ENCODE results near the gene PRIMA1. TPM values are rescaled to one million over a fixed set of nuclear protein-coding genes. Genes with fewer than 3 reads are reported as not detected.
A peak's percentile ranks its signal among the peaks of the same experiment; 100 is the strongest.

The PRIMA1 gene
- total and polyA plus RNA-seq, 4 donors: 0.22 to 0.78 (median 0.53) TPM

GRCh38 chr14:93714605-93715004, 73.7 kb downstream of the PRIMA1 start:
- DNase-seq: no peak
- Histone ChIP-seq H3K36me3 (ENCODE audit: control insufficient read depth in 4 of 4, insufficient read depth in 4 of 4, low read length in 4 of 4) (no peaks in the 10 kb centered on the region), H3K4me1 (ENCODE audit: control insufficient read depth in 5 of 5, insufficient read depth in 5 of 5, low read length in 5 of 5) (no peaks in the 10 kb centered on the region), H3K27me3 (ENCODE audit: control insufficient read depth in 3 of 3, insufficient read depth in 3 of 3, low read length in 2 of 3) (no peaks in the 10 kb centered on the region), H3K4me3 (no peak overlapping the region), H3K27ac (ENCODE audit: low read depth in 1 of 2, low read length in 1 of 2) (no peak overlapping the region), H3K9me3 (ENCODE audit: control insufficient read depth in 4 of 4, insufficient read depth in 3 of 4, low read length in 3 of 4) (no peaks in the 10 kb centered on the region), H3K9ac (ENCODE audit: insufficient read depth in 1 of 2, low read length in 2 of 2) (no peak overlapping the region)
- WGBS, 2 donors: 76 to 85% methylated on average over 7 of the region's 7 CpGs
- TF ChIP-seq, protein P1, sequence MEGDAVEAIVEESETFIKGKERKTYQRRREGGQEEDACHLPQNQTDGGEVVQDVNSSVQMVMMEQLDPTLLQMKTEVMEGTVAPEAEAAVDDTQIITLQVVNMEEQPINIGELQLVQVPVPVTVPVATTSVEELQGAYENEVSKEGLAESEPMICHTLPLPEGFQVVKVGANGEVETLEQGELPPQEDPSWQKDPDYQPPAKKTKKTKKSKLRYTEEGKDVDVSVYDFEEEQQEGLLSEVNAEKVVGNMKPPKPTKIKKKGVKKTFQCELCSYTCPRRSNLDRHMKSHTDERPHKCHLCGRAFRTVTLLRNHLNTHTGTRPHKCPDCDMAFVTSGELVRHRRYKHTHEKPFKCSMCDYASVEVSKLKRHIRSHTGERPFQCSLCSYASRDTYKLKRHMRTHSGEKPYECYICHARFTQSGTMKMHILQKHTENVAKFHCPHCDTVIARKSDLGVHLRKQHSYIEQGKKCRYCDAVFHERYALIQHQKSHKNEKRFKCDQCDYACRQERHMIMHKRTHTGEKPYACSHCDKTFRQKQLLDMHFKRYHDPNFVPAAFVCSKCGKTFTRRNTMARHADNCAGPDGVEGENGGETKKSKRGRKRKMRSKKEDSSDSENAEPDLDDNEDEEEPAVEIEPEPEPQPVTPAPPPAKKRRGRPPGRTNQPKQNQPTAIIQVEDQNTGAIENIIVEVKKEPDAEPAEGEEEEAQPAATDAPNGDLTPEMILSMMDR (IDR thresholded peaks at IDR 0.05; ENCODE audit: control extremely low read depth, extremely low read depth): no peak
- no peak for ATAC-seq (ENCODE audit: insufficient read depth, low FRiP score)

DNA sequence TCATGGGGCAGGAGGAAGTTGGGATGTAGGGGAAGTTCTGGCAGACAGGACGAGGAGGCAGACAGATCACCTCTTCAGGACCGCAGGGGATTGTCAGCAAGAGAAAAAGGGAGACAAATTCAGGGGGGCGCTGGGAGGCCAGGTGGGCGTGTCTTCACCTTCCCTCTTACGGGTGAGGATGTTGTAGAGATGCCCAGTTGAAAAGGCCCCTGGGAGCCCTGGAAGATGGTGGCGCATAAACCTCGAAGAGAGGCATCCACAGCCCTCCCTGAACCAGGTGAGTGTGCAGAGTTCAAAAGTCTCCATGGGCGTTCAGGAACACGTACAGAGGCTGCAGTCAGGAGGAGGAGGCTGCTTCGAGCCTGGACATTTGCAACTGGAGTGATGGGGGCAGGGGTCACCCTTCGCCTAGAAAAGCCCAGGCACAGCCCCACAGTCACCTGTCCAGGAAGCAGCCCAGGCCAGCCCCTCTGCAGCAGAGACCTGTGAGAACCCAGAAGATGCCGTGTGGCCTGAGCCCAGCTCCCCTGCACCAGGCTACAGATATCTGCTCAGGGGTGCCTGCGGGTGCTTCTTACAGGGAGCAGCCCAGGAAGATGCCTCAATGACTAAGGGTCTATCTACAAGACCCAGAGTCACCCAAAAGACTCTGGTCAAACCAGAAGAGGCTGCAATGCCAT, 74.4 kb downstream of the PRIMA1 start:
- Histone ChIP-seq H3K9me3 (ENCODE audit: control insufficient read depth in 4 of 4, insufficient read depth in 3 of 4, low read length in 3 of 4) (no peaks in the 10 kb centered on the region), H3K27me3 (ENCODE audit: control insufficient read depth in 3 of 3, insufficient read depth in 3 of 3, low read length in 2 of 3) (no peaks in the 10 kb centered on the region), H3K9ac (ENCODE audit: insufficient read depth in 1 of 2, low read length in 2 of 2) (no peak overlapping the region), H3K4me1 (ENCODE audit: control insufficient read depth in 5 of 5, insufficient read depth in 5 of 5, low read length in 5 of 5) (no peaks in the 10 kb centered on the region), H3K4me3 (no peak overlapping the region), H3K36me3 (ENCODE audit: control insufficient read depth in 4 of 4, insufficient read depth in 4 of 4, low read length in 4 of 4) (no peaks in the 10 kb centered on the region), H3K27ac (ENCODE audit: low read depth in 1 of 2, low read length in 1 of 2) (no peak overlapping the region)
- no peak for ATAC-seq (ENCODE audit: insufficient read depth, low FRiP score)
- TF ChIP-seq, protein P1 (IDR thresholded peaks at IDR 0.05; ENCODE audit: control extremely low read depth, extremely low read depth): no peak
- peak in 1 of 3 donors; percentile 8 for DNase-seq
- 67 to 78% methylated on average over 13 of the region's 13 CpGs for WGBS, 2 donors

GRCh38 chr14:93712838-93713724, 75.2 kb downstream of the PRIMA1 start:
- TF ChIP-seq, protein P1 (IDR thresholded peaks at IDR 0.05; ENCODE audit: control extremely low read depth, extremely low read depth): no peak

More at GRCh38 chr14:93712838-93713724, 75.2 kb downstream of the PRIMA1 start:
- peak in 1 of 3 donors; percentile 6 for DNase-seq
- Histone ChIP-seq H3K27me3 (ENCODE audit: control insufficient read depth in 3 of 3, insufficient read depth in 3 of 3, low read length in 2 of 3) (no peaks in the 10 kb centered on the region), H3K4me3 (no peak overlapping the region), H3K36me3 (ENCODE audit: control insufficient read depth in 4 of 4, insufficient read depth in 4 of 4, low read length in 4 of 4) (no peaks in the 10 kb centered on the region), H3K9ac (ENCODE audit: insufficient read depth in 1 of 2, low read length in 2 of 2) (no peak overlapping the region), H3K27ac (ENCODE audit: low read depth in 1 of 2, low read length in 1 of 2) (no peak overlapping the region), H3K9me3 (ENCODE audit: control insufficient read depth in 4 of 4, insufficient read depth in 3 of 4, low read length in 3 of 4) (no peaks in the 10 kb centered on the region), H3K4me1 (ENCODE audit: control insufficient read depth in 5 of 5, insufficient read depth in 5 of 5, low read length in 5 of 5) (no peaks in the 10 kb centered on the region)
- ATAC-seq (ENCODE audit: insufficient read depth, low FRiP score): no peak
- WGBS, 2 donors: 75 to 84% methylated on average over 18 of the region's 18 CpGs

Measured in lung (tissue), 12 donors.